GM19023 (cell line): ENCODE measurements around the gene PLXNA2.
A peak's percentile ranks its signal among the peaks of the same experiment; 100 is the strongest.

Experiments used
- ATAC-seq: cut with Tn5 transposase; IDR thresholded peaks from one replicate; pipeline ENCODE4 v1.9.1; 2021; ENCODE audit warnings: mild to moderate bottlenecking, moderate library complexity; ENCODE audit not compliant: unreplicated experiment

PLXNA2 gene

DNA sequence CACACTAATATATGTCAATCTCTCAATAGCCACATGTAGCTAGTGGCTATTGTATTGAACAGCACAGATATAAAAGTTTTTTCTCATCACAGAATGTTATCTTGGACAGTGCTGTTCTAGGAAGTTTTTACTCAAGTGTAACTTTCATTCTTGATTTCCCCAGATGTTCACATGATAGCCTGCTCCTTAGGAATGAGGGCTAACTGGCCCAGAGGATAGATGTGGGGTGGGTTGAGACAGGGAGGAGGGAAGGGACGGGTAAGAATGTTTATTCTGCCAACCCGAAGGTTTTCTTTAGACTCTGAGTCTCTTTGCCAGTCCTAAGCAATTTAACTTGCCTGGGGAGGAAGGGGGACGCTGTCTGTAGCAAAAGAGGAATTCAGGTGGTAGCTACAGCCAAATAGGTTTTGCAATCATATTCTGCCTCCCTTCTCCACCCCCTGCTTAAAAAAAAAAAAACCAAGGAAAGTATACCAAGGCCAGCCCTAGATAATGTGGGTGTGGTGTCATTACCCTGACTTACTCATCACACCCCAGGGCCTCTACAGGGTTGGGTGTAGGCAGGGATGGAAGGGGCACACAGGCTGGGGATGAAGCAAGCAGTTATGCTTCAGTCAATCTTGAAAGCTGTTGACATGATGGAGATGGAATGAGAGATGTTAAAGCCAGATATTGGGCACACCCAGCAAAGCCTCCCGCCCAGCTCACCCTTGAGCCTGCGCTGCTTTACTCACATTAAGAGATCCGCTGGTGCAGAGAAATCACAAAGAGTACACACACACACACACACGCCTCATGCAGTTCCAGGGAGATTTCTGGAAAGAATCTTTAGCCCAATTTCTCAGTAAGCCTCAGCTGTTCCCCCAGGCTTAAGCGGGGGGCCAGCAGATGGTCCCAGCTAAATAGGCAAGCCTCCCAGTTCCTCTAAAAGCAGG lies 59.9 kb downstream of the PLXNA2 start:
- no peak for ATAC-seq

DNA sequence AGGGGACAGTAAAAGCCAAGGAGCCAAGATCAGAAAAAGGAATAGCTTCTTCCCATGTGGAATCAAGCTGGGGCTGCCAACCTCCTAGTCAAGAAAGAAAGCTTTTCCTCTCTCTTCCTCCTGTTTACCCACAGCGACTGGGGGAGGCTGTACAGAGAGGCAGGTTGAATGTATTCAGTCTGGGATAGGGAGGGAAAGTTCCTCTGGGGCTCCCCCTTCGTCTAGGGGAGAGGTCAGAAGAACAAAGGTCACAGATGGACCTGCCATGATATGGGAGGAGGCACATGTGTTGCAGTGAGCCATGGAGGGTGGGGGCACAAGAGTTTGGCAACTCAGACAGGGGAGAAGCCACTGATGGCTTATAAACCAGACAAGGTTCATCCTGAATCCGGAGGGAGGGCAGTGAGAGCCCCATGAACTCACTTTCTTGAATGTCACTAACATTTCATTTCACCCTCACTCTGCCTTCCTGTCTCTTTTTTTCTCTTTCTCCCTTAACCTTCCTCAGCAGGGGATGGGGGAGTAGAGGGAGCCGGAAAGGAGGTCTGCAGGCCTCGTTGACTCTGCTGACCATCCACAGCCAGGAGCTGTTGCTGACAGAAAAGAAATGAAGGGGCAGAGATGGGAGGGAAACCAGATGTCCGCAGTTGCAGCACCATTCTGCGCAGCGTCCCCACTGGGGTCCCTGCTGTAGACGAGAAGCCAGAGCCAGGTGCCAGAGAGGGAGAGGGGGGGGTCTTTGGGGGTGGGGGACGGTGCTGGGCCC lies 61.1 kb downstream of the PLXNA2 start:
- ATAC-seq: no peak

DNA sequence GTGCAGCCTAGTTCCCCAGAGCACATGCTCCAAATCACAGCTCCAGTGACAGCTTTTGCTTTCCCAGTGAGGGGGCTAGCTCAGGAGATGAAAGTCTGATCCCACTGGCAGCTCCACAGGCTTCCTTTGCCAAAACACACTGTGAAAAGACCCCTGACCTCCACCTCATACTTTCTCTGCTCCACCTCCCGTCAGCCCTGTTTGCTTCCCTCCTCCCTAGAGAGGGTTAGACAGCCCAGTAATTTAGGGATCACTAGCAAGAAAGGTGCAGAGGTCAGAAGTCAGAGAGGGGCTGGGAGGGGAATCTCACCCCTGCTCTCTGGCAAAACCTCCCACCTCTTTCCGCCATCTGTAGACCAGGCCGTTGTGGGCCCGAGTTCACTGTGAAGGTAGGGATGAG lies 62.8 kb downstream of the PLXNA2 start:
- ATAC-seq: no peak

DNA sequence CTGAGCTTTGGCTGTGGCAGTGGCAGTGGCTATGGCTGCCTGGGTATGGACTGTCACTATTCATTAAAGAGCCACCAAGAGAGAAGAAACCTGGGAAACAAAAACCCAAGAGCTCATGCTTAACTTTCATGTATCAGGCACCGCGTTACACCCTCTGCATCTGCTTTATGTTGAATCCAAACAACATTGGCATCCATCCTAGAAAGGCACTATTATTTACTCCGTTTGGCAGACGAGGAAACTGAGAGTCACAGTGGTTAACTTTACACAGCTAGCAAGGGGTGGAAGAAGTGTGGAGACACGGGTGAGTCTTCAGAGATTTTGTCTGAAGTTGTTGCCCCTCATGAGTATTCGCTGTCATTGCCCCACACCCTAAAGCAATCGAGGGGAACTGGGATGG lies 63.8 kb downstream of the PLXNA2 start:
- ATAC-seq: no peak

DNA sequence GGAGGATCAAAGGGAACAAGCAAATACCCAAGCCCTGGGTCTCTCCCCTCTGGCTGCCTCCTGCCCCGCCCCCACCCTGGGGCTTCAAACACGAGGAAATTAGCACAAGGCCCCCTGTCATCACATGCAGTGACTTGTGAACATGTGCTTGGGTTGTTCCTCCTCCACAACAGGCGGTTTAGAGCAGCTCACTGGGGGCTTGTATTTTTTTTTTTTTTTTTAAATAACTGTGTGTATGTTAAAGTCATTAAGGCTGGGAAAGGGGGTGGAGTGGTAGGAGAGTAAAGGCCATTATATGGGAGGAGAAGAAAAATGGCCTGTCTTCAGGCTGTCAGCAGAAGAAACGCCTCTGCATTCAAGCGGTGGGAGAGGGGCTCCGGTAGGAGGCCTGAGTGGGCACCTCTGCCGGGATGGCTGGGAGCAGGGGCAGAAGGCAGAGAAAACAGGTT lies 64.2 kb downstream of the PLXNA2 start:
- no peak for ATAC-seq

DNA sequence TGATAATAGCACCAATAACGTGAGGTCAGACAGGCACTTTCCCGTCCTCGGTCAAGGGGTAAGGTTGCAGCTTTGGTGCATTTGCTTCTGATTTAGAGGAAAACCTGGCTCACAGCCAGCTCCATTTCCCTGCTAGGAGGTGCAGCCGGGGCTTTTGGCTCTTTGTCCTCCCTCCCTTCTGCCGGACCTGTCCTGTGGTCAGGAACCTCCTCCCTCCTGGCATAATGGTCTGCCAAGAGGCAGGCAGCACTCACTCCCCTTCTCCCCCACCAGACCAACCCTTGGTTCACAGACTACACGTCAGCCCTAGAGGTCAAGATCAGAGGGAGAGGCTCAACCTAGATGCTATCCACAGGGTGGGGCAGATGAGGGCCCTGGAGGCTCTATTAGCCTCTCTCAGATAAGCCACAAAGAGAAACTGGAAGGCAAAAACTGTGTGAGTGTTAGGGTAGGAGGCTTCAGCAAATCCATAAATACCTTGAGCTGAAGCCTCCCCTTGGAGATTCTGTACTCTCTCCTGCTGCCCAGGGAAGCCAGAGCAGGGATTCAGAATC lies 64.8 kb downstream of the PLXNA2 start:
- no peak for ATAC-seq

DNA sequence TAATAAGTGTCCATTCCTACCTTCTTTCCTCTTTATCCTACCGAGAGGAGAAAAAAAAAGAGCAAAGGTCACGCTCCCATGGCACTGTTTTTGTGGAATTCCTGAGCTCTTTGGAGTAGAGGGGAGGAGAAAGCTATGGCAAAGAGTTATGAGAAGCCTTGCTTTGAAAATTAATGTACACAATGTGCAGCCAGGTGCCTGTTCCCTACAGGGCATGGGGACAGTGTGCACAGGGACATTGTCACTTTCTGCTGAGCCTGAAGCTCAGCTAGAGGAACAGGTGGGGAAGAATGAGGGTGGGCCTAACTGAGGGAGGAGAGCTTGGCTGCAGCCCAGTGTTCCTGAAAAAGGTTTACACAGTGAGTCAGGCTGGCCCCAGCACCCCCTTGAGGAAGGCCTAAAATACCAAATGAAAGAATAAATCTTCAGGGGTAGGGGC lies 66.1 kb downstream of the PLXNA2 start:
- ATAC-seq: no peak

DNA sequence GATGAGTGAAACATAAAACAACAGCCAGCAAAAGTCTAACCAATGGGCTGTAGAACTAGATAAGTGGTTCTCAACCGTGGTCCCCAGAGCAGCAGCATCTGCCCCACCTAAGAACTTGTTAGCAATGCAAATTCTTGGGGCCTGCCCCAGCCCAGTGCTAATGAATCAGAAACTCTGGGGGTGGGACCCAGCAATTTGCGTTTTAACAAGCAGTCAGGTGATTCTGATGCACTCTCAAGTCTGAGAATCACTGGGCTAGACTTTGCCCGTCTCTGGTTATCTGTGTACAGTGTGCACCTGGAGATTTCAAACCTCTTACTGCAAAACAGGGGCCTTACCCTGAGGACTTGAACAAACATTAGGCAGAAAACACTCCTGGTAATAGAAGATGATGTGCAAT lies 66.5 kb downstream of the PLXNA2 start:
- ATAC-seq: peak; percentile 86

DNA sequence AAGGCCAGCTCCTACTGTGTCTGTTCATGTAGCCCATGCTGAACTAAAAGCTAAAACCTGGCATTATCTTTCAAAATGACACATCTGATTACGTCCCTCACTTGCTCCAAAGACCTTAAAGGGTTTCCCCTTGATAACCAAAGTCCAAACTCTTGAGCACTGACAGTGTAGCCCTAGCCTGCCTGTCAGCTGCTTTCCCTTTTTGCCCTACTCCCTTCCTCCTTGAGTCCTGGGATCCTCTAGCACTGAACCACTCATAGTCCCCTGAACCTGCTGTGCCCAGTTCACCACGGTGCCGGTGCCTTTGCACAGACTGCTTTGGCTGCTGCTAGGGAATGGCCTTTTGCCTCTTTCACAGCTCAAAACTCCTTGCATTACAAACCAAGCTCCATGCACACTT lies 67.5 kb downstream of the PLXNA2 start:
- ATAC-seq: no peak

DNA sequence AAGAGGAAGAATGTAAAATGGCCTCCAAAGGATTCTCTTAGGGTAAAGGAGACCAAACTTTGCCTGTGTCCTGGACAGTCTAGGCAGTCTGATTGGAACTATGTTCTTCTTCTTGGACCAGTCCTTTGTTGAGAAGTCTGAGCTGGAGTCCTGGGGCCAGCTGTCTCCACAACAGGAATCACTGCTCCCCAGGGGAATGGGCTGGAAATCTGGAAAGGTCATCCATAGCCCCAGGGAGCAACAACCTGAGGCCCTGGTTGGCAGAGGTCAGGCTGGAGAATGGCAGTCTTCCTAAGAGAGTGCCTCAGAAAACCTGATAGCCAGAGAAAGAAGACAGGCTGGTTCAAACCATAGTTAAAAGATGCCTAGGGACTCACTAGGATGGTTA lies 68.7 kb downstream of the PLXNA2 start:
- no peak for ATAC-seq

DNA sequence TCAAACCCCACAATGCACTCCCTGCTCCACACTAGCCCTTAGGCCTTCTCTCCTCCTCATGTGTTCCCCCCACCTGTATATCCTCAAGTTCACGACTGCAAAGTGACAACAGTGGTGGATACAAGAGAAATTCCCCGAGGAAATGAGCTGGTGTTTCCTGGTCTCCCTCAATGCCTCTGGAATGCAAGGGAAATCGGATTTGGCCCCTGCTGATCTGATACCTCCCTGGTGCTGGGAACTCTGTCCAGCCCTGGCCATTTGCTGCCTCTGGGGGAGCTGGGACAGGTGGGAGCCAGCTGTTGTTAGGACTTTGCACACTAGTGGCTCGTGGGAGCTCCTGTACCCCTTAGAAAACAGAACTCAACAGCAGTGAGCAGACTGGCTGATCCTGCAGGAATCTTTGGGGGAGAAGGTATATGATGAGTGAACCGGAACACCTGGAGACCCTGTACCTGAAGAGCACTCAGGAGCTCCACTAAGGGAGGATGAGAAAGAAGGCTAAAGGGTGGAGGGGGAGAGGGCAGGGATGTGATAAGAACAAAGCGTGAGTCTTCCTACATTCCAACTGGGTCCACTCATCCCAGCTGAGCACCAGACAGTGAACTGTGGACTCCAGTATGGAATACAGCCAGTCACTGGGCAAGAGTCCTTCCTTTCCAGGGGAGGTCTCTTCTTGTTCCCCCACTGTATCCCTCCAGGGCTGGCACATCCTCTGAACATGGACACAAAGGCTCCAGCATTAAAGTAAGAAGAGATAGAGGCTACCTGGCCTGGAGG lies 69.3 kb downstream of the PLXNA2 start:
- ATAC-seq: no peak

DNA sequence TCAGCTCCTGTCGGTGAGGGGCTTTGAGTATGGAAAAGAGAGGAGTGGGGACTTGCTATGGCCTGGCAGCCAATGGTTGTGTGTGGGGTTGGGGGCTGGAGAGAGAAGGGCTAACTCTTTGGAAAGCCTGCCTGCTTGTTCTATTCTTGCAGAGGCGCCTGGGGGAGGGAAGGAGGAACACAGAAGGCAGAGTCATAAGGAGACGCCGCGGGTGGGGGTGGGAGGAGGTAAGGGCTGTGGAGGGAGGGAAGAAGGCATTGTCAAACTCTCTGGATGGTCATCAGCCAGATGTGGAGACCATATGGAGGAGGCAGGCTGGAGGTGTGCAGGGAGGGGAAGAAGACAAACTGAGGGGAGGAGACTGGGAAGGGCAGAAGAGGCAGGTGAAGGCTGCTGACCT lies 70.0 kb downstream of the PLXNA2 start:
- ATAC-seq: no peak

DNA sequence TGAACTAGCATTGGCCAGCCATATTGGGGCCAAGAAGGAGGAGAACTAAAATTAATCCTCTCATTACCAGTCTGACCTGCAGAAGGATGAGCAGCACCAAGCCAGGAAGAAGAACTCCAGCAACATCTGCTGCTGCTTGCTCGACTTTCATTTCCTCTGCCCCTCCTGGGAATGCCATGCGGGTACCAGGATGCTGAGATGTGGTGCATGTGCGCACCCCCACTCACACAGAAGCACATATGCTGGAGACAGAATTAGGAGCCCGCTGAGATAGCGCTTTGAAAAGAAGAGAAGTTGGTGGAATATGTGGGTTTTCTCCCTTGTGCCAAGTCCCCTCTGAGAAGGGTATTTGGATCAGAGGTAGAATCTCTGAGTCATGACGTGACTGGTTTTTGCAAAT lies 70.4 kb downstream of the PLXNA2 start:
- ATAC-seq: no peak

DNA sequence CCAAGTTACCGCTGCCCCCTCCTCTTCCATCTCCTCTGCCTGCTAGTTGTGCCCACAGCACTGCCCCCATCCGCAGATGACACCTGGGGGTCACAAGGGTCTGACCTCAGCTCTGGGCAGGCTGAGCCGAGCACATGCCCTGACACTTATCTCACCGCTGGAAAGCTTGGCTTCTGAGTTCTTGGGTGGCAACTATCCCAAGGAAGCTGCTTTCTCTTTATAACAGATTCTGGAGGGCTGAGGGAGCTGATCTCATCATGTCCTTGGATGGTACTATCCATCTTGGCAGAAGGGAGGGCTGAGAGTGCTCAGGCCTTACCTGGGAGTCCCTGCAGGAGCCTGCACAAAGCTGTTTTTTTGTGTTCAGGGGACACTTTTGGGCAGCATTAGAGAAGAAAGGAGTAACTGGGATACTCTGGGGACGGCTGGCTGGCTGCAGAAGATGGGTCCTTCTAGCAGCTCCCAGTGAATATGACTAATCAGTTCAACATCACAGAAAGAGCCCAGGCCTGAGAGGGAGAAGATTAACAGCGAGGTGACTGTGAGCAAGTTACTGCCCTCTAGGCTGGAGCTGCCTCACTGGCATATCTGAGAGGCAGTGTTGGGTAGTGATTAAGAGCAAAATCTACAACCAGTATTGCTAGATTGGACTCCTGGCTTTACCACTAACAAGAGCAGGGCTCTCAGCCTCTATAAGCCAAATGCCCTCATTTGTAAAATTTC lies 71.6 kb downstream of the PLXNA2 start:
- ATAC-seq: no peak

DNA sequence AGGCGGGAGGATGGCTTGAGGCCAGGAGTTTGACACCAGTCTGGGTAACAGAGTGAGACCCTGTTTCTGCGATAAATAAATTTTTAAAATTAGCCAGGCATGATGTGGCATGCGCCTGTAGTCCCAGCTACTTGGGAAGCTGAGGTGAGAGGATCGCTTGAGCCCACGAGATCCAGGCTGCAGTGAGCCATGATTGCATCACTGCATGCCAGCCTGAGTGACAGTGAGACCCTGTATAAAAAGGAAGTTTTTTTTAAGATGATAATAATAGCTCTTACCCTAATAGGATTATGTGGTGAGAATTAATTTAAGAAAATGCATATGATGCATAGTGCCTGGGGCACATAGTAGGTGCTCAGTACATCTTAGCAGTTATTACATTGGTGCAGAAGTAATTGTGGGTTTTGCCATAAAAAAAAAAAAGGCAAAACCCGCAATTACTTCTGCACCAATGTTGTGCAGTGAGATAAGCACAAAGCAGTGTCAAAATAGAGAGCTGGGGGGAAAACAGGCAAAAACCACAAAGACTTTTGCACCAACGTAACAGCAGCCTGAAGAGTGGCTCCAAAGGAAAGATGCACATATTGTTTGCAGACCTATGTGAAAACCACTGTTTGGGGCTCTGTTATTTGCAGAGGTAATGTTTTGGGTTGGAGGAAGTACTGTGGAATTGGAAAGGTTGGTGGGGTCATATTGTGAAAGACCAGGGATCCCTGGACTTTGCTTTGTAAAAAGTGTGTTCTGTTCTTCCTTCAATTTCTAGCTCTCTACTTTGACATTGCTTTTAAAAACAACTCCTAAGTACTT lies 72.4 kb downstream of the PLXNA2 start:
- no peak for ATAC-seq

DNA sequence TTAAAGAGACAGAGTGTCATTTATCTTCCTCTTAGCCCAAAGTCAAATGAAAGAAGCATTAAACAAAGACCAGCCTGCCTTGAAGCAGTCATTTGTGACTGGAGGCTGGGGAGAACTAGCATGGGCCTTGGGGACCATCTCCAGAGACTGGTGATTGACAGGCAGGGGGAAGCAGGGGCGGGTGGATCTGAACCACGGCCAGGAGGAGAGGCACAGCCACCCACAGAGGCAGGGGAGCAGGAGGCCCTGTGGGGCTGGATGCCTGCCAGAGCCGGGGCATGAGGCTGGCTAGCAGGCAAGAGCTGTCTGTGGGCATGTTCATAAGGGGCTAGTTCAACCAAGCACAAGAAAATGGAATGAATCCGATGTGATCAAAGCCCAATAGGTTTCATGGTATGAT lies 73.9 kb downstream of the PLXNA2 start:
- no peak for ATAC-seq

DNA sequence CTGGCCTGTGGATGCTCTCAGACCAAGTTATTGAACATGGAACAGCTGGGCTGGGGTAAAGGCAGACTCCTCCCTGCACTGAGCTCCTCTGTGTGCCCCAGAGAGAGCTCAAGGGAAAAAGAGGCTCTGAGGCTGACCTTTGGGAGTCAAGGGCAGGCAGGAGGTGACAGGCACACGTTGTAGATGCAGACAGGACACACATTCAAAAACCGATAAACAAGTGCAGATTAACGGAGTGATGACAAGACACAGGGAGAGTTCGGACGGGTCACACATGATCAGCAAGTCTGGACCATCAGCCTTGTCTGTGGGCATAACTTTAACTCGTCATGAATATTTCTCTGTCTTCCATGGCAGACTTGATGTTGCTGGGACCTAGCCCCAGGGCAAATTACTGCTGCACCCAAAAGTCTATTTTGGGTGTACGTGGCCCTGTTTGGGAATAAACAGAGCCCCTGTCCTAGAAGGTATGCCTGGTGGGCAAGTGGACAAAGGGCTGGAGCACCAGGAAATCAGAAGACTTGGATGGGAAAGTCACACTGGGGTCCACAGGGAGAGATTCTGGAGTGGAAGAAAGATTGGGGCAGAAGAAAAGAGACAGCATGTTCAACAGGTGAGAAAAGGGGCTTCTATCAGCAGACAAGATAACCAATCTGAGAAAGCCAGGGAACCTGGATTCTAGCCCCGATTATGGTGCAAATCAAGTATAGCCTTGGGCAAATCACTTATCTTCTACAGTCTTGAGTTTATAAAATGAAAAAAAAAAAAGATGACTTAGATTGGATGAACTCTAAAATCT lies 74.9 kb downstream of the PLXNA2 start:
- ATAC-seq: no peak

DNA sequence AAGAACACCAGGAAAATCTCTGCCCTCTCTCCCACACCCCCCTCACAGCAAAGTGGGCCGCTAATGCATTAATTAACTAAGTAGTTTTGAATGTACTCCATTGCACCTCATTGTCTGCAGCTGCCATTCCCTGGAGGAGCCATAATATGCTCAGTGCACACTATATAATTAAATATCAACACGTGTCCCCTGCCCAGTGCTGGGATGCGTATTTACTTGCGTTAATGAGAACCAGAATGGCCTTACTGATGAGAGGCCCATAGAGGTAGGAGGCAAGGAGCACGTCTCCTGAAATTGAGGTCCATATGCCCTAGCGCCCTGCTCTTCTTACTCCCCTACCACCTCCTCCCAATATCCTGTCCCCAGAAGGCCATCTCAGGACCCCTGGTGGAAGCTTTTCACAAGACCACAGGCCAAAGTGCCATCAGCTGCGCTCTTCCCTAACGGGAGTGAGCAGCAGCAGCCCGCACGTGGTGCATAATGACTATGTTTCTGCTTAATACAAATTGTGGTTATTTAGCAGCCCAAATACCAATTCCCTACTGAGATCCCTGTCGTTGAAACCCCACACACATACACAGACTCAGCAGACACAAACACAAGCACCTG lies 76.8 kb downstream of the PLXNA2 start:
- no peak for ATAC-seq
